NCI-H2227 (cell line): ENCODE data around the gene GNAI2.
"Not testable (repeated sequence)": the region's sequence is repeated elsewhere in the genome, so short reads cannot be mapped to it uniquely, and the experiment has no call there.

Experiments used
- DNase-seq: peaks from one replicate; lab custom pipeline; 2025; ENCODE audit not compliant: unreplicated experiment; lab: John Stamatoyannopoulos, UW

The GNAI2 gene

DNA sequence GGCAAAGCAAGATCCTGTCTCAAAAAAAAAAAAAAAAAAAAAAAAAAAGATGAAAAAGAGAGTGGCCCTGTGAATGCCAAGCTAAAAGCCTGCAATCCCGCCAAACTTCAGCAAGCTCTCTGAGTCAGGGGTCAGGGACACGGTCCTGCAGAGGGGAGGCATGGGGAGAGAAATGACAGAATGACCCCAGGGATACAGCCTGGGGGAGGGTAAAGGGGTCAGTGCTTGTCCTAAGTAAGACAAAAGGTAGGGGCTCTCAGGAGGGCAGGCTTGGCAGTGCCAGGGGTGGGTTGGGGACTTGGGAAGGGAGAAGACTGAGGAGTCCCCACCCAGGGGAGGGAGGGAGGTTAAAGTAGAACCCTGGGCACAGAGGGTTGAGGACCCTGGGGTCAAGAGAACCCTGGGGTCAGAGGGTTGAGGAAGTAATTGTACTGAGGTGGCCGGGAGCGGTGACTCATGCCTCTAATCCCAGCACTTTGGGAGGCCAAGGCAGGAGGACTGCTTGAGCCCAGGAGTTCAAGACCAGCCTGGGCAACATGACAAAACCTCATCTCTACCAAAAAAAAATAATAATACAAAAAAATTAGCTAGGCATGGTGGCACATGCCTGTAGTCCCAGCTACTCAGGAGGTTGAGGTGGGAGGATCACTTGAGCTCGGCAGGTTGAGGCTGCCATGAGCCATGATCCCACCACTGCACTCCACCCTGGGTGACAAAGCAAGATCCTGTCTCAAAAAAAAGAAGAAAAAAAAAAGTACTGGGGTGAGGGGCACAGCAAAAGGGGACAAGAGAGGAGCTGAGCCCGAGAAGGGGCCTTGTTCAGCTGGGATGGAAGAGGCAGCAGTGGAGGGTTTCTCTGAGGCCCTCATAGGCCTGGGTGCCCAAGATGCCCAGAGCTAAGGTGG lies 27.7 kb downstream of the GNAI2 start:
- DNase-seq: no peak

GRCh38 chr3:50264383-50264963 lies 28.5 kb downstream of the GNAI2 start:
- peak; percentile 85 for DNase-seq

GRCh38 chr3:50264964-50265485 lies 29.0 kb downstream of the GNAI2 start:
- no peak for DNase-seq

DNA sequence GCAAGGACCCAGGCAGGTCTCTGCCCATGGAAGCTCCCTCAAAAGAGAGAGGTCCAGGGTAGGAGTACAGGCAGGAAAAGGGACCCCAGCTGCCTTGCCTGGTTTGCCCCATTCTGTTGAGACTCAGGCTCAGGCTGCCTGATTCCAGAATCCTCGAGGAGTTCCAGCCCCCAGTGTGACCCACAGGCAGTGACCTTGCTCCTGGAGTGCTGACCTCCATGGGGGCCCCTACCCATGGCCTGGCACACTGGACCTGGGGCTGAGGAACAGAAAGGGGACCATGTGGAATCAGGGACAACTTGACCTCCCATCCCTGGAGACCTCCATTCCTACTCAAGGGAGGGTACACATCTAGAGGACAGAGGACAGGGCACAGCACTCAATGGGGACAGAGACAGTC lies 29.6 kb downstream of the GNAI2 start:
- DNase-seq: no peak

GRCh38 chr3:50266017-50266416 lies 30.0 kb downstream of the GNAI2 start:
- no peak for DNase-seq

- no peak for DNase-seq
Measured at GRCh38 chr3:50266836-50267235, 30.8 kb downstream of the GNAI2 start.

GRCh38 chr3:50267280-50267913 lies 31.4 kb downstream of the GNAI2 start:
- DNase-seq: peak; percentile 29

- no peak for DNase-seq
Measured at GRCh38 chr3:50268276-50268675, 32.3 kb downstream of the GNAI2 start.

DNA sequence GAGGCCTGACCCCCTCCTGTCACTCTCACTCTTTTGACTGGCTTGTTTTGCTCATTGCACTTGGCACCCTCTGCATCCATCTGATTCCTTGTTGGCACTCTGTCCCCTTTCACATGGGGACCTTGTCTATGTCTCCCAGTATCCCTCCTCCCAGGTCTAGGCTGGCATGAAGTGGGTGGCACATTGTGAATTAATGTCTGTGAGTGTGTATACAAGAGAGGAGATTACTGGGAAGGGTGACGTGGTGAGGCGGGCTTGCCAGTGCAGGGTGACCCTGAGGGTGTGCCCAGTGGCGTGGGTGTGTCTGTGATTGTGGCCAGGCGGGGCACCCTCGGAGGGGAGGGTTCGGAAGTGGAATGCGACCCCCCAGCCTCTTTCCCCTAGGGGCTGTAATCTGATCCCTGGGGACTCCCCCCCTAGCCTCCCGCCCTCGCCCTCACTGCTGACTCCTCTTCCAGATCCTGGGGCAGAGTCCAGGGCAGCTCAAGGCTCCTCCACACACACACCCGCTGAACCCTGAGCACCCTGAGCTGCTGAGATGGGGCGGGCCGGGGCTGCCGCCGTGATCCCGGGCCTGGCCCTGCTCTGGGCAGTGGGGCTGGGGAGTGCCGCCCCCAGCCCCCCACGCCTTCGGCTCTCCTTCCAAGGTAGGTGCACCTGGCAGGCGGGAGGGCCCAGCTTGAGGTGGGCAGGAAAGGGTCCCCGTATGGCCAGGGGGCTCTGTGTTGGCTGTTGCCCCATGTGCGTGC lies 32.9 kb downstream of the GNAI2 start, which contains the start of gene SEMA3B:
Gene SEMA3B, plus strand, starts transcription at position 445 of the 749 bp plus-strand sequence. Its CDS starts 94 bp downstream, at position 539.
- no peak for DNase-seq

GRCh38 chr3:50269460-50269859 lies 33.5 kb downstream of the GNAI2 start:
- DNase-seq: no peak

GRCh38 chr3:50269977-50270413 lies 34.0 kb downstream of the GNAI2 start:
- DNase-seq: no peak

GRCh38 chr3:50270422-50271224 lies 34.6 kb downstream of the GNAI2 start:
- DNase-seq: no peak

DNA sequence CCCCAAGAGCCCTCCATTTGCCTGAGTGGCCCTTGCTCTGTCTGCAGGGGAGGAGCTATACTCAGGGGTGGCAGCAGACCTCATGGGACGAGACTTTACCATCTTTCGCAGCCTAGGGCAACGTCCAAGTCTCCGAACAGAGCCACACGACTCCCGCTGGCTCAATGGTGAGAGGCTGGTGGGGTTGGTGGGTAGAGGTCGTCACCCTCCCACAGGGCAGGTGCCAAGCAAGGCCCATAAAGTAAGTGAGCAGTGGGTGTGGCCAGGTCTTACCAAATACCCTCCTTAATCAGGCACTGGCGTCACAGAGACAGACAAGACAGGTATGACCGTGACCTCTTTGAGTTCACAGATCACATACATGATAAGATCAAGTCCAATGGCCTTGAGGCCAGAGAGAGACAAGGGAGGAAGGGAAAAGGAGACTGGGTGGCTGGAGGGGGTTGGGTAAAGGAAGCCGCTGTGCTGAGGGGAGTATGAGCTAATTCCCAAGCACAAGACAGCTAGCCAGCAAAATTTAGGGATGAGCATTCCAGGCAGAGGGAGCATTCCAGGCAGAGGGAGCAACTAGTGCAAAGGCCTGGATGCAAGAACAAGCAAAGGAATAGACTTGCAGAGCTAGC lies 35.4 kb downstream of the GNAI2 start:
- DNase-seq: no peak

DNA sequence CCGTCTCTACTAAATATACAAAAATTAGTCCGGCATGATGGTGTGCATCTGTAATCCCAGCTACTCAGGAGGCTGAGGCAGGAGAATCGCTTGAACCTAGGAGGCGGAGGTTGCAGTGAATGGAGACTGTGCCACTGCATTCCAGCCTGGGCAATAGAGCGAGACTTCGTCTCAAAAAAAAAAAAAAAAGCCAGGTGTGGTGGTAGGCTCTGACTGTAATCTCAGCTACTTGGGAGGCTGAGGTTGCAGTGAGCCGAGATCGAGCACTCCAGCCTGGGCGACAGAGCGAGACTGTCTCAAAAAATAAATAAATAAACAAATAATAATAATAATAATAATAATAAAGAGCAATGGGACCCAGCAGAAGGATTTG lies 36.5 kb downstream of the GNAI2 start:
- DNase-seq: not testable (repeated sequence)

DNA sequence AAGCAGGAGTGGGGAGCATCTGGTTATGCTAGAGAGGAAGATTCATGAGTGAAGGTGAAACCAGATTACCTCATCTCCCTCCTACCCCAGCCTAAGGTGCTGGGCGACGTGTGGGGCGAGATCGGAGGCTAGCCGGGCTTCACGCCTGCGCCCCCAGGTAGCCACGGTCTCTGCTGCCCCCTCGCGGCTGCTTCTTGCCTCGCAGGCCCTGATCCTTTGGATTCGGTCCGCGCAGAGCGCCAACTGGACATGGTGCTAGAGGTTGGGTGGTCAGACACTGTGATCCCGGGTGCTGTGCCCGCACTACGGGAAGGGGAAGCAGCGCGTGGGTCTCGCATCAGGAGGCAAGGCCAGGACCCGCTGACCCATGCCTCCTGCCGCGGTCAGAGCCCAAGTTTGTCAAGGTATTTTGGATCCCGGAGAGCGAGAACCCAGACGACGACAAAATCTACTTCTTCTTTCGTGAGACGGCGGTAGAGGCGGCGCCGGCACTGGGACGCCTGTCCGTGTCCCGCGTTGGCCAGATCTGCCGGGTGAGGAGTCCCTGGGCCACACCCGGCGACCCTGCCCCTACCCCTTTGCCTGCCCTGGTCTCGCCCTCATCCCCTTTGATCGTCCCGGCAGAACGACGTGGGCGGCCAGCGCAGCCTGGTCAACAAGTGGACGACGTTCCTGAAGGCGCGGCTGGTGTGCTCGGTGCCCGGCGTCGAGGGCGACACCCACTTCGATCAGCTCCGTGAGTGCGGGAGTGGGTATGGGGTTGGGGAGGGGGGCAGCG lies 37.1 kb downstream of the GNAI2 start:
- DNase-seq: peak; percentile 83

DNA sequence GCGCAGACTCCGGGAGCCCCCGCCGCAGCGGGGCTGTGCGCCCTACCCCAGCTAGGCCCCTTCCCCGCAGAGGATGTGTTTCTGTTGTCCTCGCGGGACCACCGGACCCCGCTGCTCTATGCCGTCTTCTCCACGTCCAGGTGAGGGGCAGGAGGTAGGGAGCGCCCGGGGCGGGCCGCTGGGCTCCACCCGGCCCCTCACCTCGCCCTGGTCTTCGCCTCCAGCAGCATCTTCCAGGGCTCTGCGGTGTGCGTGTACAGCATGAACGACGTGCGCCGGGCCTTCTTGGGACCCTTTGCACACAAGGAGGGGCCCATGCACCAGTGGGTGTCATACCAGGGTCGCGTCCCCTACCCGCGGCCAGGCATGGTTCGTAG lies 37.7 kb downstream of the GNAI2 start:
- no peak for DNase-seq

DNA sequence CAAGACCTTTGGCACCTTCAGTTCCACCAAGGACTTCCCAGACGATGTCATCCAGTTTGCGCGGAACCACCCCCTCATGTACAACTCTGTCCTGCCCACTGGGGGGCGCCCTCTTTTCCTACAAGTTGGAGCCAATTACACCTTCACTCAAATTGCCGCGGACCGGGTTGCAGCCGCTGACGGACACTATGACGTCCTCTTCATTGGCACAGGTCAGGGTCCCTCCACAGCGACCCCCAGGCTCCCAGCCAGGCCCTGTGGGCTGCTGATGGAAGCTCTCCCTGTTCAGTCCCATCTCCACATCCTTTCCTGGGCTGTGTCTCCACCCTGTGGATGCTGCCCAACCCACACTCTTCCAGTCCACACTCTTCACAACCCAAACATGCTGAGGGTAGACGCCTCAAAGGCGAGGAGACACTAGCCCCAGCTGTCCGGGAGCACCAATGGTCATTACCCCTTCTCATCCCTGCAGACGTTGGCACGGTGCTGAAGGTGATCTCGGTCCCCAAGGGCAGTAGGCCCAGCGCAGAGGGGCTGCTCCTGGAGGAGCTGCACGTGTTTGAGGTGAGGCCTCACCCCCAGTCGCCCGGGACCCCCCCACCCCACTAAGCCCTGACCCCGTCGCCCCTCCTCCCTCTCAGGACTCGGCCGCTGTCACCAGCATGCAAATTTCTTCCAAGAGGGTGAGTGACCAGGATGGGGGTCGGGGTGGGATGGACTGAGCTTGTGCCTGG lies 38.5 kb downstream of the GNAI2 start:
- DNase-seq: peak; percentile 15
